Erythroblast (primary cell): ENCODE data around the gene SLC35F3.

Experiments used
- GATA1 ChIP-seq: IDR thresholded peaks from 2 replicates; pipeline ENCODE4 v1.6.1; 2011; ENCODE audit warnings: low read depth, mild to moderate bottlenecking, control low read depth, low read length, moderate library complexity
- POLR2A ChIP-seq: IDR thresholded peaks from 2 replicates; pipeline ENCODE4 v1.6.1; 2011; ENCODE audit warnings: mild to moderate bottlenecking, low read length

DNA sequence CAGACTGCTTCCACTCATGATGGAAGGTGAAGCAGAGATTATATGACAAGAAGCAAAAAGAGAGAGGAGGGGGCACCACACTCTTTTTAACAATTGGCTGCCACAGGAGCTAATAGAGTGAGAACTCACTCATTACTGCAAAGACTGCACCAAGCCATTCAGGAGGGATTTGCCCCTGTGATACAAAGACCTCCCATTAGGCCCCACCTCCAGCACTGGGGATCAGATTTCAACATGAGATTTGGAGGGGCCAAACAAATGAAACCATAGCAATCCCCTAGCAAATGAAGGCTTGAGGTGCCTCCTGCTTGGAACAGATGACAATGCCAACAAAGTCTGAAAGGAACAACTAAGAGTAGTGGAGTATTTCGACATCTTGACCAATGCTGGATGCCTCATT lies 346.3 kb downstream of the SLC35F3 start:
- TF ChIP-seq POLR2A = no peak
- TF ChIP-seq GATA1 = no peak
